Ishikawa (cell line): ENCODE measurements around the gene FOXJ1.

ENCODE experiments used
- CEBPB ChIP-seq: IDR thresholded peaks from 2 replicates; pipeline ENCODE4 v1.6.1; 2012
- CREB1 ChIP-seq: IDR thresholded peaks from 2 replicates; pipeline ENCODE4 v1.6.1; 2012; ENCODE audit warnings: low read depth
- EGR1 ChIP-seq: IDR thresholded peaks from 2 replicates; pipeline ENCODE4 v1.6.1; 2012
- EP300 ChIP-seq: IDR thresholded peaks from 2 replicates; pipeline ENCODE4 v1.6.1; 2012; ENCODE audit warnings: borderline replicate concordance
- FOXM1 ChIP-seq: IDR thresholded peaks from 2 replicates; pipeline ENCODE4 v1.6.1; 2012; ENCODE audit warnings: low read depth, borderline replicate concordance
- MAX ChIP-seq: IDR thresholded peaks from 2 replicates; pipeline ENCODE4 v1.6.1; 2012
- NFIC ChIP-seq: IDR thresholded peaks from 2 replicates; pipeline ENCODE4 v1.6.1; 2012
- RAD21 ChIP-seq: IDR thresholded peaks from 2 replicates; pipeline ENCODE4 v1.6.1; 2012; ENCODE audit warnings: low read depth
- REST ChIP-seq: IDR thresholded peaks from 2 replicates; pipeline ENCODE4 v1.6.1; 2012; ENCODE audit warnings: low read depth, mild to moderate bottlenecking
- TAF1 ChIP-seq: IDR thresholded peaks from 2 replicates; pipeline ENCODE4 v1.6.1; 2012; ENCODE audit warnings: low read depth, mild to moderate bottlenecking
- TCF12 ChIP-seq: IDR thresholded peaks from 2 replicates; pipeline ENCODE4 v1.6.1; 2012; ENCODE audit warnings: low read depth
- TEAD4 ChIP-seq: IDR thresholded peaks from 2 replicates; pipeline ENCODE4 v1.6.1; 2012
- USF1 ChIP-seq: IDR thresholded peaks from 2 replicates; pipeline ENCODE4 v1.6.1; 2012
- YY1 ChIP-seq: IDR thresholded peaks from 2 replicates; pipeline ENCODE4 v1.6.1; 2012; ENCODE audit warnings: low read depth
- ZBTB7A ChIP-seq: IDR thresholded peaks from 2 replicates; pipeline ENCODE4 v1.6.1; 2012; ENCODE audit warnings: low read depth

Gene FOXJ1

GRCh38 chr17:76142039-76142584, 1.1 kb upstream of the FOXJ1 start:
- TF ChIP-seq TCF12 (no peak), FOXM1 (no peak), RAD21 (no peak), ZBTB7A (no peak), TAF1 (no peak), YY1 (no peak), NFIC (no peak), EGR1 (no peak), CEBPB (no peak), MAX (no peak), USF1 (no peak), REST (no peak), EP300 (no peak), TEAD4 (no peak), CREB1 (no peak)

GRCh38 chr17:76140661-76141211, 309 bp downstream of the FOXJ1 start:
- TF ChIP-seq ZBTB7A (no peak; the same call in 1 of the 2 replicates), CEBPB (no peak), TEAD4 (no peak), MAX (no peak), USF1 (no peak), REST (no peak), EP300 (no peak), YY1 (no peak), TAF1 (no peak), TCF12 (no peak), RAD21 (no peak), EGR1 (no peak), NFIC (no peak), FOXM1 (no peak), CREB1 (no peak)

- TF ChIP-seq CREB1 (no peak), ZBTB7A (peak; percentile 44), YY1 (peak; percentile 52; the same call in 1 of the 2 replicates), CEBPB (no peak), FOXM1 (no peak), MAX (peak; percentile 42)
Observed at GRCh38 chr17:76139801-76140660, 1.0 kb downstream of the FOXJ1 start.

- no peak for TF ChIP-seq YY1
- 0 out of 2 replicates have a peak, but pooled peaks have one; percentile 4 for TF ChIP-seq TEAD4
Observed at GRCh38 chr17:76138896-76139752, 1.9 kb downstream of the FOXJ1 start.
